ENCODE measurements around the gene PLCL1.

GRCh38 chr2:197891897-197892442 lies 87.6 kb downstream of the PLCL1 start:
- TF ChIP-seq POLR2AphosphoS5 (IDR thresholded peaks at IDR 0.05; ENCODE audit: low read depth) (no peak), GABPA (IDR thresholded peaks at IDR 0.05; ENCODE audit: low read depth) (no peak)

All from HL-60 (cell line).